HUES6 (cell line): Measurements from ENCODE around the gene IL16.

Source experiments
- H3K27ac ChIP-seq: 2 replicates; pipeline ENCODE4 v1.7.0; 2013; ENCODE audit warnings: low read depth, mild to moderate bottlenecking, low read length, inconsistent platforms
- H3K27me3 ChIP-seq: 2 replicates; pipeline ENCODE4 v1.6.1; 2013; ENCODE audit warnings: low read length; ENCODE audit not compliant: control insufficient read depth, insufficient read depth
- H3K36me3 ChIP-seq: 2 replicates; pipeline ENCODE4 v1.6.1; 2013; ENCODE audit warnings: low read length; ENCODE audit not compliant: control insufficient read depth, insufficient read depth
- H3K4me1 ChIP-seq: 2 replicates; pipeline ENCODE4 v1.6.1; 2013; ENCODE audit warnings: low read length; ENCODE audit not compliant: control insufficient read depth, insufficient read depth
- H3K4me3 ChIP-seq: 2 replicates; pipeline ENCODE4 v1.5.1; 2013; ENCODE audit warnings: low read depth, low read length
- H3K9ac ChIP-seq: one replicate; pipeline ENCODE4 v1.6.1; 2013; ENCODE audit warnings: mild to moderate bottlenecking, low read length
- H3K9me3 ChIP-seq: 2 replicates; pipeline ENCODE4 v1.6.1; 2013; ENCODE audit warnings: low read depth, low read length; ENCODE audit not compliant: control insufficient read depth, insufficient read depth

IL16 gene

DNA sequence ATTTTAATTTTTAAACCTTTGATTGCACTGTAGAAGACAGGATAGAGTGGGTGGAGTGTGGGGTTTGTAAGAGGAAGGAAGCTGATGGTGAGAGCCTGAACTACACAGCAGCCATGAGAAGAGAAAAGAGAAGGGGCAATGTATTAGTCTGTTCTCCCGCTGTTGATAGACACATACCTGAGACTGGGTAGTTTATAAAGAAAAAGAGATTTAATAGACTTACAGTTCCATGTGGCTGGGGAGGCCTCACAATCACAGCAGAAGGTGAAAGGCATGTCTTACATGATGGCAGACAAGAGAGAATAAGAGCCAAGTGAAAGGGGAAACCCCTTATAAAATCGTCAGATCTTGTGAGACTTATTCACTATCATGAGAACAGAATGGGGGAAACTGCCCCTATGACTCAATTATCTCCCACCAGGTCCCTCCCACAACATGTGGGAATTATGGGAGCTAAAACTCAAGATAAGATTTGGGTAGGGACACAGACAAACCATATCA lies 90.0 kb downstream of the IL16 start:
- H3K4me1 ChIP-seq, result no peaks in the 10 kb centered on the region

DNA sequence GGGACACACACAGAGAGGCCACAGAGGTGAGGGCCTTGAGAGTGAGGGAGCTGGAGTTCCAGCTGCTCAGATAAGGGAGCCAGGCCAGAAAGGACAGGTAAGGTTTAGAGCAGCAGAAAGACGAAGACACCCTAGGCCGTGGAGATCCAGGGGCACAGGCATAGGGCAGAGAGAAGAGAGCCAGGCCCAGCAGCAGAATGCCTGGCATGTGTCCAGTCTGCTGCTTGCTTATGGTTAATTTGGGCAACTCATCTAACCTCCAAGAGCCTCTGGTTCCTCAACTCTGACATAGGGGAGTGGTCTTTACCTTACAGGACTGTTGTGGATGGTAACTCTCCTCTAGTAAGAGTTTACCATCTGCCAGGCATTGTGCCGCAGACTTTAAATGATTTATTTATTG lies 91.4 kb downstream of the IL16 start:
- H3K4me1 ChIP-seq, result no peaks in the 10 kb centered on the region
- H3K9ac ChIP-seq, result no peak overlapping the region
- no peak overlapping the region for H3K4me3 ChIP-seq
- no peaks in the 10 kb centered on the region for H3K9me3 ChIP-seq
- H3K27ac ChIP-seq, result no peak overlapping the region
- no peaks in the 10 kb centered on the region for H3K27me3 ChIP-seq
- H3K36me3 ChIP-seq, result no peaks in the 10 kb centered on the region

More for the DNA sequence above, 90.0 kb downstream of the IL16 start:
- Histone ChIP-seq H3K27ac (no peak overlapping the region), H3K9me3 (no peaks in the 10 kb centered on the region), H3K4me3 (no peak overlapping the region), H3K27me3 (no peaks in the 10 kb centered on the region), H3K36me3 (no peaks in the 10 kb centered on the region), H3K9ac (no peak overlapping the region)

DNA sequence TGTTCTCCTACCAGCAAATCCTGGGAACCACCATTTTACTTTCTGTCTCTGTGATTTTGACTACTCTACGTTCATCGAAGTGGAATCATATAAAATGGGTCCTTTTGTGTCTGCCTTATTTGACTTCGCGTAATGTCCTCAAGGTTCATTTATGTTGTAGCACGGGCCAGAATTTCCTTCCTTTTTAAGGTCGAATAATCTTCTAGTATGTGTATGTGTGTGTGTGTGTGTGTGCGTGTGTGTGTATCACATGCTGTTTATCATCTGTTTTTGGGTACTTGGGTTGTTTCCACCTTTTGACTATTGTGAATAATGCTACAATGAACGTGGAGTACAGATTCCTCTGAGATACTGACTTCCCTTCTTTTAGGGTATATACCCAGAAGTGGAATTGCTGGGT lies 91.9 kb downstream of the IL16 start:
- Histone ChIP-seq H3K9me3 (no peaks in the 10 kb centered on the region), H3K4me3 (no peak overlapping the region), H3K4me1 (0 out of 2 replicates have a peak, but pooled peaks cover 1% of the 10 kb centered on the region), H3K36me3 (no peaks in the 10 kb centered on the region), H3K9ac (no peak overlapping the region), H3K27ac (no peak overlapping the region), H3K27me3 (no peaks in the 10 kb centered on the region)

DNA sequence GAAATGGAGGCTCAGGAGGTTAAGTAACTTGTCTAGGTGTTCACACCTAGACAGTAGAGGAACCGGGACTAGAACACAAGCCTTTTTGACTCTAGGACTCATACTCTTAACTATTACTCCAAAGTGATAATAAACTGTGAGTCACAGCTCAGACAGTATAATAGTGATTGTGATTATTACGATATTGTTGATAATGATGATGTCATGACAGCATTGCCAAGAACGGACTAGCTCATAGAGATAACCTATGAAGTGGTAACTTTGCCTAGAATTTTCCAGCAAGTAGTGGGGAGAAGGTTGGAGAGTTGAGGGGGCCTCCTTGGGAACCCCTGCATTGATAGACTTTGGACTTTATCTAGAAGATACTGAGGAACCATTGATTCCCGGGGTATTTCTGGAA lies 93.2 kb downstream of the IL16 start:
- H3K9me3 ChIP-seq, result no peaks in the 10 kb centered on the region
- H3K9ac ChIP-seq, result no peak overlapping the region
- H3K4me3 ChIP-seq, result no peak overlapping the region
- no peaks in the 10 kb centered on the region for H3K27me3 ChIP-seq
- no peaks in the 10 kb centered on the region for H3K36me3 ChIP-seq
- H3K27ac ChIP-seq, result no peak overlapping the region
- peaks cover 12% of the 10 kb centered on the region for H3K4me1 ChIP-seq

DNA sequence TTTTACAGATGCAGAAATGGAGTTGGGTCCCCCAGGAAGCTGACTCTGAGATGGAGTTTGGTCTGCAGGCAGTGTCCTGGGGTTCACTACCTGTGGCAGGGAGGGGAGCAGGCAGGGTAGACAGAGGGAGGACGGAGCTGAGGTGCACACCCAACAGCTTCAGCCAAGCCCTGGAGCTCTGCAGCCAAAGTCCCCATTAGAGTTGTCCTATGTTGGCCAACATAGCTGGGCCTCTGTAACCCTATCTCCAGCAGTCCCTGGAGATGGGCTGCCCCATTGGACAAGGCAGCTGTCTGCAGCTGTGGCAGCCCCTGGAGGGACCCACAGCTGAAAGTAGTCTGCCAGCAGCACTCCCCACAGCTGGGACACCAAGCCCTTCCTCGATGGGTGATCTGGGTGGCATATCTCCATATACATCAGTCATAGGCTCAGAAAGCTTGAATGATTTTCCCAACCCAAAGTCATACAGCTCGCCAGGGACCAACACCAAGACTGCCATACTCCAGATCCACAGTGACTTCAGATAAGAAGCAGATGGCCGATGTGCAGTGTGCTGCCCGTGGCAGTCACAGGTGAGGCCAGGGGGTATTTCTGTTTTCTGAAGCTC lies 95.3 kb downstream of the IL16 start:
- Histone ChIP-seq H3K4me1 (peaks cover 20% of the 10 kb centered on the region), H3K9me3 (no peaks in the 10 kb centered on the region), H3K4me3 (no peak overlapping the region), H3K9ac (no peak overlapping the region), H3K27me3 (no peaks in the 10 kb centered on the region), H3K36me3 (no peaks in the 10 kb centered on the region), H3K27ac (no peak overlapping the region)

DNA sequence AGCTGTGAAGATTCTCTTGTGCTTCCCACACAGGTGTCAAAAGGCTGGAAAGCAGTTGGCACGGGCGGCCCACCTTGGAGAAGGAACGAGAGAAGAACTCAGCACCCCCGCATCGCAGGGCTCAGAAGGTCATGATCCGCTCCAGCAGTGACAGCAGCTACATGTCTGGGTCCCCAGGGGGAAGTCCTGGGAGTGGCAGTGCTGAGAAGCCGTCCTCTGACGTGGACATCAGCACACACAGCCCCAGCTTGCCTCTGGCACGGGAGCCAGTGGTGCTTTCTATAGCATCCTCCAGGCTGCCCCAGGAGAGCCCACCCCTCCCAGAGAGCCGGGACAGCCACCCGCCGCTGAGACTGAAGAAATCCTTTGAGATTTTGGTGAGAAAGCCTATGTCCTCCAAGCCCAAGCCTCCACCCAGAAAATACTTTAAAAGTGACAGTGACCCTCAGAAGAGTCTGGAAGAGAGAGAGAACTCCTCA lies 95.9 kb downstream of the IL16 start:
- H3K9ac ChIP-seq, result no peak overlapping the region
- H3K27me3 ChIP-seq, result no peaks in the 10 kb centered on the region
- no peaks in the 10 kb centered on the region for H3K36me3 ChIP-seq
- no peak overlapping the region for H3K4me3 ChIP-seq
- no peaks in the 10 kb centered on the region for H3K9me3 ChIP-seq
- peaks cover 20% of the 10 kb centered on the region for H3K4me1 ChIP-seq
- no peak overlapping the region for H3K27ac ChIP-seq

DNA sequence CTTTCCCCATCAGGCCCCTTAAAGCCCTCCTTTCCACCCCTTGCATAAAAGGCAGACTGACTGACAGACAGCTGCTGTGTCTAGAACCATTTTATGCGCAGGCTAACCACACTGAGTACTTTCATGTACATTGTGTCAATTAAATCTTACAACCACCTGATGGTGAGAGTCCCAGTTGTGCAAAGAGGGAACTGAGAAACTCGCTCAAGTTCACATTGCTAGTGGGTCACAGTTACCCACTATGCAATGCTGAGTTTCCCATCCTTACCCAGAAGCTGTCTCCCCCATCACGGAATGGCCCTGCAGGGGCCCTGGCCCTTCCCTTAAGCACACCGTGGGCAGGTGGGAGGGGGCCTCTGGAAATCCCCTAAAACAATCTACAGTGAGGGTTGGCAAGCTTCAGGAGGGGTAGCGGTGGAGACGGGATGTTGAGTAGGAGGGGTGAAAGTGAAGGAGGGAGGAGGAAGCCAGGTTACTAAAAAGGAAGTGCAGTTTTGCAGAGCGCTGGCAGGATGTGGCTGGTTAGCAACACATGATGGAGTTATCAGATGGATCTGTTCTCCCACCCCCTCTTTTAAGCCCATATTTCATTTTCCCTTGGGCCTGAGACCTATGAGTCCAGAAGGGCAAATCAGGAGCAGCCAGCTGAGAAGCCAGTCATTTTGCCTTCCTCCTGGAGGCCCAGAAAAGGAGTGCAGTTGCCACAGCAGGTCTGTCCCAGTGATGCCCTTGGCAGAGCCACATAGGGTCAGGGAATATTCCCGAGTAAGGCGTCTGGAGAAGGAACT lies 97.2 kb downstream of the IL16 start:
- H3K27me3 ChIP-seq, result no peaks in the 10 kb centered on the region
- no peaks in the 10 kb centered on the region for H3K36me3 ChIP-seq
- no peak overlapping the region for H3K9ac ChIP-seq
- H3K9me3 ChIP-seq, result no peaks in the 10 kb centered on the region
- peaks cover 20% of the 10 kb centered on the region for H3K4me1 ChIP-seq
- no peak overlapping the region for H3K27ac ChIP-seq
- no peak overlapping the region for H3K4me3 ChIP-seq

DNA sequence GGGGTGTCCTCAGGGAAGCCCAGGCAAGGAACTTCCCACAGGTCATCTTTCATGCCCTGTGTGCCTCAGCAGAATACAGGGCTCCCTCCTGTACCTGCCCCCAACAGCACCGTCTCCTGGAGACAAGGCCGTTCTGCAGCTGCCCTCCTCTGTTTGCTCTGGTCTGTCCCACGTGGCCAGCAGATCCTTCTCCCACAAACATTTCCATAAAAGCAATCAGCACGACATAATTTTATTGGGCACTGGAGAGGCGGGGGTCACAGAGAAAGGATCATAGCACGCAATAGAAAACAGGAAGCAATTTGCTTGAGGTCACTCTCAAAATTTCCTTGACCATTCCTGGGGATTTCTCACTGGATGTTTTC lies 97.8 kb downstream of the IL16 start:
- Histone ChIP-seq H3K27me3 (no peaks in the 10 kb centered on the region), H3K9ac (no peak overlapping the region), H3K36me3 (no peaks in the 10 kb centered on the region), H3K4me3 (no peak overlapping the region), H3K9me3 (no peaks in the 10 kb centered on the region), H3K4me1 (peaks cover 20% of the 10 kb centered on the region), H3K27ac (no peak overlapping the region)

DNA sequence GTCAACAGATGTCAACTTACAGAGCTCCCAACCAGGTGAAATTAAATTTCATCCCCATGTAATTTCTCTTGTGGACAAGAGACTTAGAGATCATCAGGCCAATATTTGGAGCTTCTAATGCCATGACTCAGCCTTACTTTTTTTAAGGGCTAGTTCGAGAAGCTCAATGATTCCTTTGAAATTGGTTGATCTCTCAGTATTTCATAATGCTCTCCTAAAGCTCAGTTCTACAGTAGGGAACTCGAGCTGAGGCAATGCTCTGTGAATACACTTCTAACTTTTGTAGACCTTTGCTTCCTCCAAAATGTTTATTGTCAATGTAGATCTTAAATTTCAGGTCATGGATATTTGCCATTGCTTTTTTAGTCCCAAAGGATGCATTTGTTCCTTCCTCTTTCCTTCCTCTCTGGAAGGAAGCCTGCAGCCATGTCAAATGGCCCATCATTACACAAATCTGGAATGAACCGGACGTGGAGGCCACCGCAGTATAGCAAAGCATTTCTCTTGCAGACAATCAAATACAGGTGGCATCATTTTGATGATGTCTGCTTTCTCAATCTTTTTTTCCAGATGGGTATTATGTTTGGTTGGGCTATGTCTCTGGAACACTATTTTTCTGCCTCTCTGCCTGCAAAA lies 98.9 kb downstream of the IL16 start:
- H3K36me3 ChIP-seq, result no peaks in the 10 kb centered on the region

DNA sequence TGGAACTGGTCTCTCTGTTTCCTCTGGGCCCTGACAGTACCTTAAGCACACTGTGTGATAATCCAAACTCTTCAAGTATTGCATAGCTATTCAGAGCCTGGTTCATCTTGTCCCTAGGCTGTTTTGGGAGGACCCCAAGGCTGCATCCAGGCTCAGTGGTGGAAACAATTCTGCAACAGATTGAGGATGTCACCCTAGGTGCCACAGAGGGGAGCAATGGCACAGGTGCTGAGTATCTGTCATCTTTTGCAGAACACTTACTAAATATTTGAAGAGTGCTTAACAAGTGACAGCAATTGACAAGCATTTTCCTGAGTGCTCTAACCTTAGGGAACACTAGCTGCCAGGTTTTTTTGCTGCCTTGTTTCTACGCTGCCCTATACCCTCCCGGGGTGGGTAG lies 99.5 kb downstream of the IL16 start:
- Histone ChIP-seq H3K27ac (no peak overlapping the region), H3K4me3 (no peak overlapping the region), H3K9ac (no peak overlapping the region), H3K36me3 (no peaks in the 10 kb centered on the region), H3K4me1 (peaks cover 20% of the 10 kb centered on the region), H3K27me3 (no peaks in the 10 kb centered on the region), H3K9me3 (no peaks in the 10 kb centered on the region)

More for the DNA sequence above, 98.9 kb downstream of the IL16 start:
- no peak overlapping the region for H3K4me3 ChIP-seq
- H3K9ac ChIP-seq, result no peak overlapping the region
- no peaks in the 10 kb centered on the region for H3K9me3 ChIP-seq
- no peaks in the 10 kb centered on the region for H3K27me3 ChIP-seq
- peaks cover 20% of the 10 kb centered on the region for H3K4me1 ChIP-seq
- H3K27ac ChIP-seq, result no peak overlapping the region

DNA sequence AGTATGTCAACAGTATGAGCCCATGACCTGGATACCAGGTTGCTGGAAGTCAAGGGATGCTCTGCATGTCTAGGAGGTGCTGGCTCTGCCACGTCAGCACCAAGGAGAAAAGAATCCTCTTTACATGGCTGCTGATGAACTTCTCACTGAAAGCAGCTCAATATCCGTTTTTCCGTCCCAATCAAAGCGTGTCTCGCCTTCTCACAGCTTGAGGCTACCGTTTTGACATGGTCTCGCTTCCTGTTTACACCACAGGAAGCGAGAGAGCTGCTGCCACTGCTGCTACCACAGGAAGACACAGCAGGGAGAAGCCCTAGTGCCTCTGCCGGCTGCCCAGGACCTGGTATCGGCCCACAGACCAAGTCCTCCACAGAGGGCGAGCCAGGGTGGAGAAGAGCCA lies 100.0 kb downstream of the IL16 start:
- Histone ChIP-seq H3K27ac (no peak overlapping the region), H3K27me3 (no peaks in the 10 kb centered on the region), H3K4me3 (no peak overlapping the region), H3K36me3 (no peaks in the 10 kb centered on the region), H3K9me3 (no peaks in the 10 kb centered on the region), H3K9ac (no peak overlapping the region), H3K4me1 (peaks cover 20% of the 10 kb centered on the region)
